HEK293 (cell line): Measurements from ENCODE around the gene HMCN2.
A peak's percentile ranks its signal among the peaks of the same experiment; 100 is the strongest.

Source experiments
- CTCF ChIA-PET: fragments of 350-600 bp; formaldehyde crosslinking; extraction: SDS; loops from one replicate; lab custom pipeline; 2021; ENCODE audit warnings: antibody characterized with exemption; lab: Yijun Ruan, JAX
- POLR2A ChIA-PET: fragments of 300-600 bp; formaldehyde crosslinking; extraction: SDS; loops from one replicate; lab custom pipeline; 2020; ENCODE audit warnings: antibody characterized with exemption, inconsistent platforms; lab: Yijun Ruan, JAX
- H3K27ac ChIP-seq: fragments of 200-500 bp; sonication (Bioruptor generic); 2 replicates; pipeline ENCODE4 v1.5.1; 2014; ENCODE audit warnings: low read depth, low read length, control low read depth, inconsistent platforms; ENCODE audit errors: extremely low read depth
- H3K36me3 ChIP-seq, 2 experiments: fragments of 200-500 bp in 1 of 2; sonication (Bioruptor generic) in 1 of 2; 1 replicate in 1 of 2; 2 replicates in 1 of 2; pipeline ENCODE4 v1.5.1; 2014 to 2017; ENCODE audit warnings: inconsistent platforms in 2 of 2, low read length in 2 of 2; ENCODE audit not compliant: control insufficient read depth in 2 of 2, insufficient read depth in 1 of 2
- H3K4me1 ChIP-seq: fragments of 200-500 bp; sonication (Bioruptor generic); 2 replicates; pipeline ENCODE4 v1.5.1; 2014; ENCODE audit warnings: mild to moderate bottlenecking, low read length, inconsistent platforms; ENCODE audit not compliant: control insufficient read depth, insufficient read depth
- H3K4me3 ChIP-seq: 2 replicates; pipeline ENCODE4 v1.5.1; 2011; ENCODE audit warnings: low read depth, mild to moderate bottlenecking, control low read depth, low read length, moderate library complexity
- H3K9me3 ChIP-seq: fragments of 200-500 bp; sonication (Bioruptor generic); 2 replicates; pipeline ENCODE4 v1.5.1; 2014; ENCODE audit warnings: low read depth, low read length, inconsistent platforms; ENCODE audit not compliant: control insufficient read depth, insufficient read depth
- ATF2 ChIP-seq: fragments of 450-650 bp; formaldehyde crosslinking; IDR thresholded peaks from 2 replicates; pipeline ENCODE4 v1.5.1; 2016; ENCODE audit warnings: missing biosample characterization, missing genetic modification characterization, low read depth
- EGR2 ChIP-seq: fragments of 450-650 bp; formaldehyde crosslinking; IDR thresholded peaks from 2 replicates; pipeline ENCODE4 v1.5.1; 2016; ENCODE audit warnings: low read depth, missing biosample characterization, missing genetic modification characterization
- GLI4 ChIP-seq: fragments of 450-650 bp; formaldehyde crosslinking; IDR thresholded peaks from 2 replicates; pipeline ENCODE4 v1.5.1; 2016; ENCODE audit warnings: missing biosample characterization, missing genetic modification characterization
- KLF16 ChIP-seq: fragments of 450-650 bp; formaldehyde crosslinking; IDR thresholded peaks from 2 replicates; pipeline ENCODE4 v1.5.1; 2017; ENCODE audit warnings: missing biosample characterization, missing genetic modification characterization
- PRDM10 ChIP-seq: fragments of 450-650 bp; formaldehyde crosslinking; IDR thresholded peaks from 2 replicates; pipeline ENCODE4 v1.5.1; 2016; ENCODE audit warnings: missing biosample characterization, missing genetic modification characterization
- ZBTB17 ChIP-seq: fragments of 450-650 bp; formaldehyde crosslinking; IDR thresholded peaks from 2 replicates; pipeline ENCODE4 v1.5.1; 2016; ENCODE audit warnings: missing biosample characterization, missing genetic modification characterization
- ZBTB21 ChIP-seq: fragments of 450-650 bp; formaldehyde crosslinking; IDR thresholded peaks from 2 replicates; pipeline ENCODE4 v1.5.1; 2017; ENCODE audit warnings: missing biosample characterization, missing genetic modification characterization
- ZFP41 ChIP-seq: fragments of 450-650 bp; formaldehyde crosslinking; IDR thresholded peaks from 2 replicates; pipeline ENCODE4 v1.5.1; 2016; ENCODE audit warnings: missing biosample characterization, missing genetic modification characterization, borderline replicate concordance
- ZFP69B ChIP-seq: fragments of 450-650 bp; formaldehyde crosslinking; IDR thresholded peaks from 2 replicates; pipeline ENCODE4 v1.5.1; 2016; ENCODE audit warnings: missing biosample characterization, missing genetic modification characterization
- ZNF121 ChIP-seq: fragments of 450-650 bp; formaldehyde crosslinking; IDR thresholded peaks from 2 replicates; pipeline ENCODE4 v1.5.1; 2016; ENCODE audit warnings: missing biosample characterization, missing genetic modification characterization
- ZNF132 ChIP-seq: fragments of 450-650 bp; formaldehyde crosslinking; IDR thresholded peaks from 2 replicates; pipeline ENCODE4 v1.5.1; 2017; ENCODE audit warnings: missing biosample characterization, missing genetic modification characterization, borderline replicate concordance
- ZNF23 ChIP-seq: fragments of 450-650 bp; formaldehyde crosslinking; IDR thresholded peaks from 2 replicates; pipeline ENCODE4 v1.5.1; 2016; ENCODE audit warnings: missing biosample characterization, missing genetic modification characterization, borderline replicate concordance
- ZNF26 ChIP-seq: fragments of 450-650 bp; formaldehyde crosslinking; IDR thresholded peaks from 2 replicates; pipeline ENCODE4 v1.5.1; 2016; ENCODE audit warnings: missing biosample characterization, missing genetic modification characterization
- ZNF350 ChIP-seq: fragments of 450-650 bp; formaldehyde crosslinking; IDR thresholded peaks from 2 replicates; pipeline ENCODE4 v1.5.0; 2017; ENCODE audit warnings: missing biosample characterization, mild to moderate bottlenecking, missing genetic modification characterization
- ZNF530 ChIP-seq: fragments of 450-650 bp; formaldehyde crosslinking; IDR thresholded peaks from 2 replicates; pipeline ENCODE4 v1.5.1; 2016; ENCODE audit warnings: low read depth, missing biosample characterization, missing genetic modification characterization
- ZNF561 ChIP-seq: fragments of 450-650 bp; IDR thresholded peaks from 2 replicates; pipeline ENCODE4 v1.5.1; 2018; ENCODE audit warnings: missing biosample characterization, missing genetic modification characterization, borderline replicate concordance
- ZNF585B ChIP-seq: fragments of 450-650 bp; formaldehyde crosslinking; IDR thresholded peaks from 2 replicates; pipeline ENCODE4 v1.5.1; 2016; ENCODE audit warnings: missing biosample characterization, missing genetic modification characterization
- ZNF629 ChIP-seq: fragments of 450-650 bp; formaldehyde crosslinking; IDR thresholded peaks from 2 replicates; pipeline ENCODE4 v1.5.1; 2017; ENCODE audit warnings: missing biosample characterization, missing genetic modification characterization

The HMCN2 gene

GRCh38 chr9:130301483-130302286 lies 36.1 kb downstream of the HMCN2 start (continued):
- TF ChIP-seq ZNF121 (tag by site-specific recombination) (no peak), ZFP69B (tag by site-specific recombination) (peak; percentile 43; the same call in 1 of the 2 replicates), ATF2 (tag by site-specific recombination) (peak; percentile 49; the same call in 1 of the 2 replicates), ZNF585B (tag by site-specific recombination) (no peak), ZBTB17 (tag by site-specific recombination) (no peak), PRDM10 (tag by site-specific recombination) (peak; percentile 64), ZNF530 (no peak), ZNF26 (tag by site-specific recombination) (no peak), ZBTB21 (tag by site-specific recombination) (peak; percentile 58; the same call in 1 of the 2 replicates), ZFP41 (tag by site-specific recombination) (no peak), KLF16 (tag by site-specific recombination) (no peak), GLI4 (no peak), ZNF23 (no peak), ZNF629 (tag by site-specific recombination) (peak; percentile 75), ZNF132 (tag by site-specific recombination) (no peak), ZNF561 (tag by site-specific recombination) (no peak)

GRCh38 chr9:130302785-130303612 lies 37.4 kb downstream of the HMCN2 start:
- H3K4me1 ChIP-seq: no peaks in the 10 kb centered on the region
- POLR2A ChIA-PET: interaction anchor here (1.7 kb wide), 1 partner anchor 12 kb away, joined by 4 read pairs; no protein-coding TSS in a partner anchor
- no peak overlapping the region for H3K27ac ChIP-seq
- TF ChIP-seq EGR2 (tag by site-specific recombination) (no peak), ZNF350 (tag by site-specific recombination) (no peak)
- TF ChIP-seq, all 188 proteins: peak for 0
- Histone ChIP-seq H3K4me3 (no peak overlapping the region), H3K36me3 (no peaks in the 10 kb centered on the region), H3K9me3 (no peaks in the 10 kb centered on the region)
- CTCF ChIA-PET: interaction anchor here (1.0 to 3.8 kb wide), 5 partner anchors 12 to 196 kb away, joined by 3 to 18 read pairs (median 4); no protein-coding TSS in a partner anchor
